ENCODE data around the gene RGS8.

RGS8 gene, protein sequence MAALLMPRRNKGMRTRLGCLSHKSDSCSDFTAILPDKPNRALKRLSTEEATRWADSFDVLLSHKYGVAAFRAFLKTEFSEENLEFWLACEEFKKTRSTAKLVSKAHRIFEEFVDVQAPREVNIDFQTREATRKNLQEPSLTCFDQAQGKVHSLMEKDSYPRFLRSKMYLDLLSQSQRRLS

GRCh38 chr1:182684116-182684828 is at the start of gene RGS8:
Gene RGS8 (minus strand): TSS chr1:182684587. CDS start chr1:182669649, 14,938 bp downstream.
- DNase-seq, result peak; percentile 41

- DNase-seq, result no peak
These were observed 47.6 kb upstream of the RGS8 start for GRCh38 chr1:182731852-182732575.

GRCh38 chr1:182726912-182727311 is 42.5 kb upstream of the RGS8 start:
- no peak for DNase-seq

GRCh38 chr1:182725259-182726255 is 41.2 kb upstream of the RGS8 start:
- DNase-seq, result no peak

DNA sequence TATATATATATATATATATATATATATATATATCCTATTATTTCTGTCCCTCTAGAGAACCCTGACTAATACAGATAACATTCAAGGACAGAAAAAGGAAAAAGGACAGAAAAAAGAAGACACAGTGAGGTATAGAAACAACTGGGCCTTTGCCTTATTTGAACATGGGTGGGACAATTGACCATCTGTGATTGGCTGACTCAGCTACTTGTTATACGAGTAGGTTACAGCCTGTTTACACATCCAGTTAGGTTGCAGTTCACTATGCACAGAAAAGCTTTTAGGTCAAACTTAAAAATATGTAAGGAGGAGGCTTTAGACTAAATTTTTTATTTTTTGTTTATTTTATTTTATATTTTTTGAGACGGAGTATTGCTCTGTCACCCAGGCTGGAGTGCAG is 39.8 kb upstream of the RGS8 start:
- DNase-seq, result no peak

- no peak for DNase-seq
These were observed 38.8 kb upstream of the RGS8 start for GRCh38 chr1:182723200-182723599.

DNA sequence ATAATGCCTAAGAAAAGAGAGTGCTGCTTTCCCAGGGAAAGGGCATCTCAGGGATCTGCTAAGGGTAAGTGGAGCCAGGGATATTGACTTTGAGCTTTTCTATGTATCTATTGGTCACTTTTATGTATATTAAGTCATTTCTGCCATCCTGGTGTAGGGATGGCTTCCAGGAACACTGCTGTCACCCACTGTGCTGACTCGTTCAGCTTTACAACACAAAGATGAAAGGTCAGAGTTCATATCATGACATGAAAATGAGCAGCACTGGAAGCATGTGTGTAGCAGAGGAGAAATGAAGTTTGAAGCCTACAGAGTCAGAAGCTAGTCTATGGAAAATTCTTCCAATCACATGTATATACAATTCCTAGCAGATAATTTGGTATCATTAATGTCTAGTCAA is 37.1 kb upstream of the RGS8 start:
- DNase-seq, result no peak

DNA sequence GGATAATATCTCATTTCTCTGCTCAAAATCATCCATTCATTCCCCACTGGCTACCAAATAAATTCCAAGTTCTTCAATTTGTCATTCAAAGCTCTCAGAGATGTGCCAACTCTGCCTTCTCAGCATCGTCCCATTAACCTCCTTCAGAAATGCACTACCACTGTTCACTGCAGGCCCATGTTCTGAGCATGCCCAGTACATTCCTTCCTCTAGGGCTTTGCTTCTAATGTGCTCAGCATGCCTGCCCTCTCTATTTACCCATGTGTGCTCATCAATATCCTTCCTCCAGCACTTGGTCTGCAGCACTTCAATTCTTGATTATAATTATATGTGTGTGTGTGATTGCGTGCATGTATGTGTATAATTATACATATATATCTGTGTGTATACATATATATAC is 36.1 kb upstream of the RGS8 start:
- DNase-seq, result no peak

GRCh38 chr1:182719553-182719952 is 35.2 kb upstream of the RGS8 start:
- DNase-seq, result no peak

GRCh38 chr1:182718311-182718710 is 33.9 kb upstream of the RGS8 start:
- no peak for DNase-seq

DNA sequence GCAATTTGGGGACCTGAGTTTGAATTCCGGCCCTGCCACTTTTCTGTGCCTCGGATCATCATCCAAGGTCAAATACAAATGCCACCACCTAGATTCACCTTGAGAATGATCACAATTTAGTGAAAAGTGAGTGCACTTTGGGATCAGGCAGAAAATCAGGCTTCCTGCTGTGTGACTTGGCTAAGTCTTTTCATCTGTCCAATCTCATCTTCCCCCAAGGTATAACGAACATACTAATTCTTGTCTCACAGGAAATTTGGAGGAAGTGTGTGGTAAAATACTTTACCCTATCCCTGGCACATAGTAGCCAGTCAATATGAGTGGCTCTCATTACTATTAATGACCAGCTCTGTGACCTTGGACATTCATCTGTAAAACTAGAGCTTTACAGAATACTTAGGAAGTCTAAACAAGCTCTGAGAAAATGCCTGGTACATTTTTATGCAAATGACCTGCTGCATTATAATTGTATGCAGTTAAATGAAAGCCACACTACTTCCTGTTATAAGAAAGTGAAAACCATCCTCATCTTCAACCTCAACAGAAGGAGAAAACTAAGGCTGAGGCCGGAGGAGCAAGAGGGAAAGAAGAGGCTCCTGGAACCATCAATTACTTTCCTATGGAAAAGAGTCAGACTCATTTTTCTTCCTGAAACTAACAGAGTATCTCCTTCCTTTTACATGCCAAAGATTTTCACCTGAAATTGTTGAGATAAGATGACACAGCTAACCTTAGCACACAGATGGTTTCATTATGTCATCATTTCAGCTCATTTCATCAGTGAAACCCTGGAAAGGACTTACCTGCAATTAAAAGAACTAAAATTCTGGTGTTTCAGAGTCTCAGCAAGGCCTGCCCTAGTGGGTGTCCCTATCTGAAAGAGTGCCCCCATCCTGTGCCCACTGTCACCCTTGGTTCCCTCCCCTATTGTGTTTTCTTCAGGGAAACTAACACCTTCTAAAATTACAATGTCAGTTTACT is 32.6 kb upstream of the RGS8 start:
- no peak for DNase-seq

DNA sequence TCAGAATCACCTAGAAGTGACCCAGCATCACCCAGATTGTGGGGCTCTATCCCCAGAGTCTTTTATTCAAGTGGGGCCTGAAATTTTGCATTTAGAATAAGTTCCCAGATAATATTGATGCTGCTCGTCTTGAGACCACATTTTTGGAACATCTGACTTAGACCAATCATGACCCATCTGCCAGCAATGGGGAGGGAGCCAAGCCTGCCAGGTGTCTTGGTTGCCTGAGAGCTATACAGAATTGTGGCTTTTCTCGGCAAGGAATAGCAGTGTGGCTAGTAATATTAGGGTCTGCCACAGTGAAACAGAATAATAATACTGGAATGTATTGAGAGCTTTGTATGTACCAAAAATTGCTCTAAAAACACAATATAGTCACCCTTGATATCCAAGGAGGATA is 31.1 kb upstream of the RGS8 start:
- DNase-seq, result no peak

DNA sequence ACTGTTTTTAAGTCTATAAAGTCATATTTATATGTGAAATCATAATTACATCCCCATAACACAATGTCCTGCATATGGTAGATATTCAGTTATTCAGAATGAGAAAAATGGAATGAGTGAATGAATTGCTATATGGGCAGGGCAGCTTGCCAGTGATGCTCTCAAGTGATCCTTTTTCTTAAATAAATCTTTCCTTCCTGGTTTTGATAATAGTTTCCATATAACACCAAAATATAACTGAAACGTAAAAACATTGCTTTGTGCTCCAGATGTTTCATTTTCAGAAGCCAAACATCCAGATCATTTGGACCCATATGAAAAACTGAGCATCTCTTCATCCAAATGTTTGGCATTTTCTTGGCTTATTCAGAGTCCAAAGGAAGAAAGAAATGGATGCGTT is 30.2 kb upstream of the RGS8 start:
- no peak for DNase-seq

- no peak for DNase-seq
These were observed 29.6 kb upstream of the RGS8 start for GRCh38 chr1:182713939-182714338.

DNA sequence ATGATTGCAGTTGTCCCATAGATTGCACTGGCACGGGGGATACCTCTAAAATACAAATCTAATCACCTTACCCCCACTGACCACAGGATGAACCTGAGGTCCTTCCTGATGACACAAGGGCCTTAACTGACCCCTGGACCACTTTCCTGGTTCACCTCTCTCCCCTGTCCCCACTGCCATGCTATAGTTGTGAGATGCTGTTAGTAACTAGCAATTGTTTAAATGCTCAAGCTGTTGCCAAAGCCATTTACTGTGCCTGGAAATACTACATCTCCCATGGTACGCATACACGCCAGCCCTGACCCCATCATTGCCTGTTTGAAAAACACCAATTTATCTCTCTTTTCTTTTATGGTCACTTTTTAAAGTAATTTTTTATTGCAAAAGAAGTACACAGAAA is 29.1 kb upstream of the RGS8 start:
- no peak for DNase-seq

GRCh38 chr1:182709855-182710254 is 25.5 kb upstream of the RGS8 start:
- no peak for DNase-seq

DNA sequence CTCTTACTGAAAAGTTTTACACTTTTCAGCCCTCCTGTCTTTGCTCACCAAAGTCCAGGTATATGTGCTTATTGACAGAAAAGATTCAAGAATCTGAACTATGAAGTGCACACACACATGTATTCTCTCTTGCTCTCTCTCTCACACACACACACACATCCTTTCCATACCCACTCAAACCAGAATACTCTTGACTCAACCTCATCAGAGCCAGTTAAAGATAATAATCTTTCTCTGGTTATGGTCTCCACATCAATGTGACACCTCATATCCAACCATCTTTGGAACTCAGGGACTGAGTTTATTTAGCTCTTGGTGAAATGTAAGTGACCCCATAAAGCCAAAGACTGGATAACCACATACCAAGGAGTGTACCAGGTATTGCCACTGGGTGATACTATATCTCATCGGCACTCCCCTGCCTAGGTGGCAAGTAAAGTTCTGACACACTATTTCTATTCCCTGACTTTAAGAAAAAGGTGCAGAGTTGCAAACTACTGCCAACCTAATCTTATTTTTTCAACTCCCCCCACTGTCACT is 24.9 kb upstream of the RGS8 start:
- no peak for DNase-seq

GRCh38 chr1:182707122-182707521 is 22.7 kb upstream of the RGS8 start:
- no peak for DNase-seq

DNA sequence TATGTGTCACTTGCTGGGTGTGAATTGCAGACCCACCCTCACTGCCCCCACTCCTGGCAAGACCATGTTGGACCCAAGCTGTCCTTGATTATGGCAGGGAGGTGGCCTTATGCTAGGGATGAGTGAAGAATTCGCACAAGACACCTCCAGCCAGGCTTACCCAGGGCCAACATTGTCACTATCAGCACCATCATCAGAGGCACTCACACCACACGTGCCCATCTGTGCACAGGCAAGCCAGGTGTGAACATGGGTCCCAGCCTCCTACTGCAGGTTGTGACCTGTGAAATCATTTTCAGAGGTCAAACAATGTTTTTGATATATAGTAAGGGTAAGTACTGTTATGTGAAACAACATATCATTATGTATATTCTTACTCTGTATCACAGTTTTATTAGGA is 20.3 kb upstream of the RGS8 start:
- DNase-seq, result no peak

DNA sequence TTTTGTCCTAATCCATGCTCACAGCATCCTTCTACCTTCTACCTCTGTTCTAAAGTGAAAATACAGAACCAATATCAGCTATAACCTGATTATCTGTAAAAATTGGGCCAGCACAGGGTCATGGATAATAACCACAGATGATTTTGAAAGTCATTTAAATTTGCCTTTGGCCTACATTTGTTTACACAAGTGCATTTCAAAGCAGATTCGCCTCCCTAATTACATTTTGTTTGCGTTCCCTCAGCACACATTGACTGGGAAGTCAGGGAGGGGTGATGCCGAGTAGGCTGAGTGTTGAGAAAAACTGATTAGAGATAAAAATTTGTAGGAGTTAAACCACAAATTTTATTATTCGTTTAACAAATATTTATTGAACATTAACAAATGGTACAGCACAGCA is 19.2 kb upstream of the RGS8 start:
- no peak for DNase-seq

GRCh38 chr1:182702826-182703524 is 18.6 kb upstream of the RGS8 start:
- DNase-seq, result no peak
